SK-N-MC (cell line): ENCODE data around the gene SLC2A9.

ENCODE experiments used
- EZH2 ChIP-seq: fragments of 200-600 bp; sonication (generic); IDR thresholded peaks from one replicate; pipeline ENCODE4 v1.6.1; 2017; ENCODE audit warnings: antibody characterized with exemption
- FOXP2 ChIP-seq: optimal IDR thresholded peaks from 2 replicates; pipeline ENCODE3; 2011; ENCODE audit warnings: mild to moderate bottlenecking, moderate library complexity; ENCODE audit not compliant: insufficient read depth; ENCODE audit errors: extremely low read length, control extremely low read depth
- POLR2AphosphoS5 ChIP-seq: IDR thresholded peaks from 2 replicates; pipeline ENCODE4 v1.6.1; 2012; ENCODE audit warnings: mild to moderate bottlenecking, low read depth, low read length, borderline replicate concordance

DNA sequence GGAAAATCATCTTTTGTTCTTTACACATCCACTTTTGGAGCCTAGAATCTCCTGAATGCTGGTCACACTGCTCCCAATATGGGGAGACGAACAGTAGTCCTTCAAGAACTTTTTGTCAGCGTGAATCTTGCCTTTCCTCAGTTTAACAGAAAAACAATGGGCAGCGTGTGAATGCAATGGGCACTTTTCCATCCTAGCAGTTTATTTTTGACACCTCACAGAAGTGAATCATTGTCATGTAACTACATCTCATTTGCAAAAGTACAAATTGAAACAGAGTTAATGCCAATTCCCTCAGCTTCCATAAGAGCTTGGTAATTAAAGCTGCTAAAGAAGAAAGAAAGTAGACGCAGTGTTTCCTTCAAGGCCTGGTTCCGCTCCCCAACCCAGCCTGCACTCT is 154.4 kb downstream of the SLC2A9 start:
- no peak for TF ChIP-seq EZH2
- TF ChIP-seq FOXP2, result no peak
- no peak for TF ChIP-seq POLR2AphosphoS5
